HG02763 (cell line): ENCODE data around the gene TNFAIP8L1.
"Not testable (repeated sequence)": the region's sequence is repeated elsewhere in the genome, so short reads cannot be mapped to it uniquely, and the experiment has no call there.

Source experiments
- ATAC-seq: cut with Tn5 transposase; IDR thresholded peaks from one replicate; pipeline ENCODE4 v1.9.1; 2021; ENCODE audit warnings: mild to moderate bottlenecking, moderate library complexity; ENCODE audit not compliant: unreplicated experiment

Gene TNFAIP8L1

GRCh38 chr19:4638828-4639530, at the start of gene TNFAIP8L1:
Gene TNFAIP8L1 (plus strand): TSS chr19:4639516. CDS start chr19:4651870, 12,354 bp downstream.
- peak; percentile 87 for ATAC-seq

- no peak for ATAC-seq
These were observed 49.5 kb upstream of the TNFAIP8L1 start for GRCh38 chr19:4589579-4590410.

GRCh38 chr19:4590559-4590958, 48.8 kb upstream of the TNFAIP8L1 start:
- ATAC-seq: no peak

GRCh38 chr19:4591320-4591719, 48.0 kb upstream of the TNFAIP8L1 start:
- no peak for ATAC-seq

- ATAC-seq: no peak
These were observed 46.9 kb upstream of the TNFAIP8L1 start for GRCh38 chr19:4592445-4592844.

GRCh38 chr19:4593409-4593851, 45.9 kb upstream of the TNFAIP8L1 start:
- ATAC-seq: no peak

- ATAC-seq: no peak
These were observed 45.1 kb upstream of the TNFAIP8L1 start for GRCh38 chr19:4594201-4594600.

GRCh38 chr19:4595158-4595557, 44.2 kb upstream of the TNFAIP8L1 start:
- ATAC-seq: not testable (repeated sequence)

- ATAC-seq: no peak
These were observed 43.0 kb upstream of the TNFAIP8L1 start for GRCh38 chr19:4596033-4596904.

GRCh38 chr19:4597278-4597974, 41.9 kb upstream of the TNFAIP8L1 start:
- no peak for ATAC-seq

GRCh38 chr19:4597975-4598671, 41.2 kb upstream of the TNFAIP8L1 start:
- ATAC-seq: no peak

GRCh38 chr19:4598712-4599111, 40.6 kb upstream of the TNFAIP8L1 start:
- no peak for ATAC-seq

GRCh38 chr19:4600082-4600481, 39.2 kb upstream of the TNFAIP8L1 start:
- ATAC-seq: no peak

GRCh38 chr19:4600893-4601292, 38.4 kb upstream of the TNFAIP8L1 start:
- no peak for ATAC-seq

GRCh38 chr19:4602173-4602788, 37.0 kb upstream of the TNFAIP8L1 start:
- ATAC-seq: no peak

- no peak for ATAC-seq
These were observed 36.4 kb upstream of the TNFAIP8L1 start for GRCh38 chr19:4602915-4603314.

GRCh38 chr19:4604912-4605311, 34.4 kb upstream of the TNFAIP8L1 start:
- no peak for ATAC-seq

GRCh38 chr19:4606181-4606580, 33.1 kb upstream of the TNFAIP8L1 start:
- no peak for ATAC-seq

GRCh38 chr19:4606921-4607678, 32.2 kb upstream of the TNFAIP8L1 start:
- ATAC-seq: no peak
